ENCODE measurements around the gene ADGRE1. TPM values are rescaled to one million over a fixed set of nuclear protein-coding genes. Genes with fewer than 3 reads are reported as not detected.

Gene ADGRE1
- total and polyA plus RNA-seq, 2 of the 8 experiments (the other 6 are each of a cell fraction or from before 2014, with no cell fraction given) = not detected

- no peaks in the 10 kb centered on the region for H3K27me3 ChIP-seq (replicated peaks in 1 of 4; ENCODE audit: control insufficient read depth in 3 of 4, extremely low read depth in 1 of 4, insufficient read depth in 3 of 4, low read length in 3 of 4)
- no peak overlapping the region for H3K14ac ChIP-seq (ENCODE audit: insufficient read length)
Measured at GRCh38 chr19:6852001-6852400, 35.4 kb upstream of the ADGRE1 start.

More at GRCh38 chr19:6852001-6852400, 35.4 kb upstream of the ADGRE1 start:
- H3K27ac ChIP-seq (ENCODE audit: low read depth, low read length) = no peak overlapping the region
- no peak overlapping the region for H3K4me2 ChIP-seq (ENCODE audit: insufficient read depth in 1 of 2, low read depth in 2 of 2, low read length in 2 of 2)
- H3K36me3 ChIP-seq (ENCODE audit: control insufficient read depth in 2 of 4, insufficient read depth in 4 of 4, low read length in 3 of 4) = no peaks in the 10 kb centered on the region
- H2AK5ac ChIP-seq (ENCODE audit: low read depth, low read length) = no peak overlapping the region
- no peak overlapping the region for H2BK15ac ChIP-seq (ENCODE audit: low read length)
- DNase-seq (ENCODE audit: low read depth in 1 of 2, low spot score in 2 of 2) (no peak), FAIRE-seq (no peak)
- no peaks in the 10 kb centered on the region for H3K79me2 ChIP-seq (ENCODE audit: control insufficient read depth in 1 of 2, insufficient read depth in 2 of 2, low read length in 2 of 2)
- H2BK12ac ChIP-seq (ENCODE audit: low read depth, low read length) = no peak overlapping the region
- no peak overlapping the region for H3K9ac ChIP-seq (replicated peaks in 1 of 4; ENCODE audit: extremely low read depth in 1 of 4, low read depth in 3 of 4, low read length in 3 of 4)
- no peak overlapping the region for H3K56ac ChIP-seq (replicated peaks; ENCODE audit: insufficient read length, low read depth, low read length)
- no peak overlapping the region for H2BK5ac ChIP-seq (ENCODE audit: low read depth, low read length)
- no peaks in the 10 kb centered on the region for H4K20me1 ChIP-seq (replicated peaks in 1 of 2; ENCODE audit: control insufficient read depth in 1 of 2, insufficient read depth in 2 of 2, low read length in 2 of 2)
- H3K23ac ChIP-seq (ENCODE audit: insufficient read length) = no peak overlapping the region
- 70% methylated on average over 1 of the region's 1 CpG; no CpG with 5 or more reads in 1 of the 2 experiments for WGBS, 2 experiments (ENCODE audit: extremely low coverage in 1 of 2, insufficient coverage in 1 of 2, insufficient read length in 1 of 2, insufficient replicate concordance in 2 of 2, low coverage in 1 of 2, low lambda C conversion rate in 2 of 2, missing lambda C conversion rate in 1 of 2)
- TF ChIP-seq CBX8 (IDR thresholded peaks at IDR 0.05; ENCODE audit: borderline replicate concordance, low read depth, low read length) (no peak), MAFK (IDR thresholded peaks at IDR 0.05; ENCODE audit: low read depth, low read length) (no peak), FOSL1 (IDR thresholded peaks at IDR 0.05; ENCODE audit: insufficient read depth, low read depth, low read length) (no peak), BRCA1 (IDR thresholded peaks at IDR 0.05; ENCODE audit: low read depth, low read length) (no peak), POLR2A (IDR thresholded peaks at IDR 0.05; ENCODE audit: control extremely low read depth in 1 of 2, low read depth in 2 of 2, low read length in 2 of 2) (no peak)
- H3K4me1 ChIP-seq (replicated peaks in 1 of 4; ENCODE audit: control insufficient read depth in 3 of 4, insufficient read depth in 4 of 4, low read length in 3 of 4) = peaks cover 0 to 4% (median 0%) of the 10 kb centered on the region in 4 experiments; a peak in 1 of 7 replicates
- no peak overlapping the region for H4K8ac ChIP-seq (ENCODE audit: extremely low read depth, insufficient read depth, low read length)
- ChIA-PET CTCF (ENCODE audit: partially characterized antibody) (interaction anchor here (1.2 to 1.6 kb wide), 2 partner anchors 10 to 12 kb away, joined by 3 to 4 read pairs; no protein-coding TSS in a partner anchor), POLR2A (ENCODE audit: partially characterized antibody) (no interaction called here)
- H3K18ac ChIP-seq (ENCODE audit: extremely low read depth, low read length) = no peak overlapping the region
- no peaks in the 10 kb centered on the region for H3K79me1 ChIP-seq (ENCODE audit: low read depth, low read length)
- H2BK120ac ChIP-seq (replicated peaks; ENCODE audit: low read depth, low read length) = no peak overlapping the region
- H4K5ac ChIP-seq (ENCODE audit: insufficient read length, low read depth, low read length) = no peak overlapping the region
- no peak overlapping the region for H2BK20ac ChIP-seq (ENCODE audit: low read length)
- peaks cover 3% of the 10 kb centered on the region; the same call in 1 of the 2 replicates for H3K23me2 ChIP-seq (ENCODE audit: low read depth, low read length)
- H4K91ac ChIP-seq (replicated peaks; ENCODE audit: insufficient read length, low read length) = no peak overlapping the region
- peaks cover 22 to 57% of the 10 kb centered on the region in 2 experiments for H3K9me3 ChIP-seq (ENCODE audit: insufficient read depth in 2 of 2, low read depth in 1 of 2, low read length in 1 of 2)
- no peak overlapping the region for H2AFZ ChIP-seq (ENCODE audit: low read length)
- no peak overlapping the region for H3K4me3 ChIP-seq (ENCODE audit: extremely low read depth in 1 of 4, insufficient read depth in 2 of 4, low read depth in 3 of 4, low read length in 4 of 4)
- no peak overlapping the region for H3K4ac ChIP-seq (replicated peaks; ENCODE audit: insufficient read length, low read depth, low read length)

Data from H1 (cell line).